ENCODE results near the gene CHD9. TPM values are rescaled to one million over a fixed set of nuclear protein-coding genes. Genes with fewer than 3 reads are reported as not detected.
A peak's percentile ranks its signal among the peaks of the same experiment; 100 is the strongest.

CHD9 gene
- total RNA-seq, 1 donor from 2014 or later: 20.7 TPM

DNA sequence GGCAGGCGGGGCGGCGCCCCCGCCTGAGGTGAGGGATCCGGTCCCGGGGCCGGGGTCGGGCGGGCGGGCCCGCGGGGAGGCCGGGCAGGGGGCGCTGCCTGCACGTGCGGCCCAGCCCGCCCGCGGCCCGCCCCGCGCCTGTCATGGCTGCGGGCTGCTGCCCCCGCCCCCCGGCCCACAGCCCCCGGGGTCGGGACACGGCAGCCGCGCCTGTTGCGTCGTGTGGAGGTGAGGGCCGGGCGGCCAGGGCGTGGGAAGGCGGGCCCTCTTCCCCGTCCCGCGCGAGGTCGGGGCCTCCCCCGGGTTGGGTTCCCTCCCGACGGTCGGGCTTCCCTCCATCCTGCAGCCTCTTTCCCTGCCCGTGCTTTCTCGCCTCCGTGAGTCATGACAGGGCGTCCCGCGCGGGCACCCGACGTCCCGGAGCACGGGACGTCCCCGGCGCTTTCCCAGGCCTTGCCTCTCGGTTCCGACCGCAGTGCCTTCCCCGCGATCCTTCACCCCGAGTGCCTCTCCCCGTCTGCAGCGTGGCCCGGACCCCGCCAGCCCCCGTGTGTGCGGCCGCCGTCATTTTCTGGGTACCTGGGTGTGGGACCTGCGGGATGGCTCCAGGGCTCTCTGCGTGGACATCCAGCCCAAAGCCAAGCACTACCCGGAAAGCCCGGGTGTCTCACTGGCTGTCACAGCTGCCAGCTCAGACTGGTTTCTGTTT lies 76.7 kb downstream of the CHD9 start:
- peak; percentile 86 for DNase-seq
- Mint-ChIP-seq H3K36me3 (ENCODE audit: low read depth) (peaks cover 2% of the 10 kb centered on the region), H3K4me3 (peak overlapping the region; percentile 88), H3K9me3 (no peaks in the 10 kb centered on the region), H3K27ac (peak overlapping the region; percentile 88), H3K27me3 (no peaks in the 10 kb centered on the region), H3K4me1 (peaks cover 8% of the 10 kb centered on the region)
- intact Hi-C loops (cut with micrococcal nuclease): loop anchor here (1.0 to 2.0 kb wide), 4 partner anchors 69 to 379 kb away; partner anchors contain the start of genes AKTIP and RBL2

DNA sequence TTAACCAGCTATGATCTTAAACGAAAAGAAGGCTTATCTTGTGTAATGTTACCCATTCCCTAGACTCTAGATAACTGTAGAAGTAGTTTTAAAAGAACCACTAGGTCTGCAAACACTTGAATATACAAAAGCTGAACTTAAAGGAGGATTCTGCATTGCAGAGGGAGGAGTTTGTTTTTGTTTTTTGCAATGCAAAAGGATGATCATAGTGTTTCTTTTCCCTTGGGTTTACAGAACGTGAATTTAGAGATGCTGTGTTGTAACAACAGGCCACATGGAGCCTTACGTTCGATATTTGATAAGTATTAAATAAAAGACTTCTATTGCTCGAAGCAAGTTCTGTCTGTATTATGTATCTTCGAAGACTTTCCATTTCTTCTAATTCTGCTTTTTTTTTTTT lies 77.6 kb downstream of the CHD9 start:
- peaks cover 6% of the 10 kb centered on the region for H3K4me1 Mint-ChIP-seq
- peak overlapping the region; percentile 36 for H3K4me3 Mint-ChIP-seq
- intact Hi-C loops (cut with micrococcal nuclease): no loop called here
- peaks cover 2% of the 10 kb centered on the region for H3K36me3 Mint-ChIP-seq (ENCODE audit: low read depth)
- H3K27me3 Mint-ChIP-seq: no peaks in the 10 kb centered on the region
- no peak for DNase-seq
- H3K27ac Mint-ChIP-seq: no peak overlapping the region
- no peaks in the 10 kb centered on the region for H3K9me3 Mint-ChIP-seq

DNA sequence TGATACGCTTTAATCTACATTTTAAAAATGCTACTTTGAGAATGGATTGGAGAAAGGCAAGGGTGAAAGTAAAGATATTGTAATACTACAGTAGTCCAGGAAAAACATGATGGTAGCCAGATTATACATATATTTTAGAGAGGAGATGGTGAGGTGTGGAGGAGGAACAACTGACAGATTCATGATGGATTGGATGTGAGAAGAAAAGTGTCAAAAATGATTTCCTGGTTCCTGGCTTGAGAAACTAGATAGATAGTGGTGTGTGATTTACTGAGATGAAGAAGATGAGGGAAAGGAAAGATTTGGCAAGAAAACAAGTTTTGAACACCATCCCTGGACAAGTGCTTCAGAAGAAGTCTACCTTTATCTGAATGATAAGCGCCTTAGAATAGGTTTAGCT lies 80.5 kb downstream of the CHD9 start:
- Mint-ChIP-seq H3K36me3 (ENCODE audit: low read depth) (peaks cover 2% of the 10 kb centered on the region), H3K27ac (no peak overlapping the region), H3K27me3 (no peaks in the 10 kb centered on the region), H3K4me3 (no peak overlapping the region), H3K9me3 (no peaks in the 10 kb centered on the region), H3K4me1 (peaks cover 2% of the 10 kb centered on the region)
- no peak for DNase-seq
- intact Hi-C loops (cut with micrococcal nuclease): no loop called here

DNA sequence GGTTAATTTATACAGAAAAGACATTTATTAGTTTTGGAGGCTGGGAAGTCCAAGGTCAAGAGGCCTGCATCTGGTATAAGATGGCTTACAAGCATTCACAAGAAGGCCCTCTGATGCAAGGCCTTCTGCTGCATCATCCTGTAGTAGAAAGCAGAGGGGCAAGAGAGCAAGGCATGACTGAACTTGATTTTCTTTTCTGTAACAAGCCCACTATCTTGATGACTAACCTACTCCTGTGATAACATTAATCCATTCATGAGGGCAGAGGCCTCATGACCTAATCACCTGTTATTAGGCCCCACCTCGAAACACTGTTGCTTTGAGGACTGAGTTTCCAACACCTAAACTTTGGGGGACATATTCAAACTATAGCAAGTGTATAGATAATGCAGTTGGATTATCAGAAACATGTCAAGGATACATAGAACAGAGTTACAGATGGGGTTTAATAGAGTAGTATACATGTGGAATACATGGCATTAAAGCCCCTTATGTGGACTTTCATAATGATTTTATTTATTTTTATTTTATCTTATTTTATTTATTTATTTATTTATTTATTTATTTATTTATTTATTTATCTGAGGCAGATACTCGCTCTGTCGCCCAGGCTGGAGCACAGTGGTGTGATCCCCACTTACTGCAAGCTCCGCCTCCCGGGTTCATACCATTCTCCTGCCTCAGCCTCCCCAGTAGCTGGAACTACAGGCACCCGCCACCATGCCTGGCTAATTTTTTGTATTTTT lies 88.2 kb downstream of the CHD9 start:
- no peak overlapping the region for H3K27ac Mint-ChIP-seq
- DNase-seq: no peak
- no peaks in the 10 kb centered on the region for H3K27me3 Mint-ChIP-seq
- H3K4me3 Mint-ChIP-seq: no peak overlapping the region
- intact Hi-C loops (cut with micrococcal nuclease): no loop called here
- H3K9me3 Mint-ChIP-seq: no peaks in the 10 kb centered on the region
- no peaks in the 10 kb centered on the region for H3K36me3 Mint-ChIP-seq (ENCODE audit: low read depth)
- no peaks in the 10 kb centered on the region for H3K4me1 Mint-ChIP-seq

DNA sequence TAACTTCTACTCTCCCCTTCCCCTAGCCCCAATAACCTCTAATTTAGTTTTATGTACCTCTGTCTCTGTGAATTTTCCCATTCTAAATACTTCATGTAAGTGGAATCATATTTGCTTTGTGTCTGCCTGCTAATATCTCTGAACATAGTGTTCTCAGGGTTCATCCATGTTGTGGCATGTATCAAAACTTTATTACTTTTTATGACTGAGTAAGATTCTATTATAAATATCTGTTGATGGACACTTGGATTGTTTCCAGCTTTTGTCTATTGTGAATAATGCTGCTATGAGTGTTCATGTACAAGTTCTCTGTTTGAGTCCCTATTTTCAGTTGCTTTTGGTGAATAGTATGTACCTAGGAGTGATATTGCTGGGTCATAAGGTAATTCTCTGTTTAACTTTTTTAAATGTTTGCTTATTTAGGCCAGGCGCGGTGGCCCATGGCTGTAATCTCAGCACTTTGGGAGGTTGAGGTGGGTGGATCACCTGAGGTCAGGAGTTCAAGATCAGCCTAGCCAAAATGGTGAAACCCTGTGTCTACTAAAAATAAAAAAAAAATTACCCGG lies 92.8 kb downstream of the CHD9 start:
- H3K4me1 Mint-ChIP-seq: no peaks in the 10 kb centered on the region
- H3K9me3 Mint-ChIP-seq: no peaks in the 10 kb centered on the region
- intact Hi-C loops (cut with micrococcal nuclease): no loop called here
- no peaks in the 10 kb centered on the region for H3K27me3 Mint-ChIP-seq
- H3K27ac Mint-ChIP-seq: no peak overlapping the region
- DNase-seq: no peak
- peaks cover 4% of the 10 kb centered on the region for H3K36me3 Mint-ChIP-seq (ENCODE audit: low read depth)
- no peak overlapping the region for H3K4me3 Mint-ChIP-seq

DNA sequence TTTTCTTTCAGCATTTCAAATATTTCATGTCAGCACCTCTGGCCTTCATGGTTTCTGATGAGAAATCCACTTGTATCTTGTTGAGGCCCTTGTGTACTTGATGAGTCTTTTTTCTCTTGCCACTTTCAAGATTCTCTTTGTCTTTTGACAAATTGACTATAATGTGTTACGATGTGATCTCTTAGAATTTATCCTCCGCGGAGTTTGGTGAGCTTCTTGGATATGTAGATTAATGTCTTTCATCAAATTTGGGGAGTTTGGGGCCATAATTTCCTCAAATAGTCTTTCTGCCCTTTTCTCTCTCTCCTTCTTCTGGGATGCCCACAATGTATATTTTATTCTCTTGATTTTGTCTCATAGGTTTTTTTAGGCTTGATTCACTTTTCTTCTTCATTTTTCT lies 96.0 kb downstream of the CHD9 start:
- no peak overlapping the region for H3K27ac Mint-ChIP-seq
- peaks cover 5% of the 10 kb centered on the region for H3K36me3 Mint-ChIP-seq (ENCODE audit: low read depth)
- no peak overlapping the region for H3K4me3 Mint-ChIP-seq
- H3K9me3 Mint-ChIP-seq: no peaks in the 10 kb centered on the region
- DNase-seq: no peak
- H3K4me1 Mint-ChIP-seq: no peaks in the 10 kb centered on the region
- no peaks in the 10 kb centered on the region for H3K27me3 Mint-ChIP-seq
- intact Hi-C loops (cut with micrococcal nuclease): no loop called here

DNA sequence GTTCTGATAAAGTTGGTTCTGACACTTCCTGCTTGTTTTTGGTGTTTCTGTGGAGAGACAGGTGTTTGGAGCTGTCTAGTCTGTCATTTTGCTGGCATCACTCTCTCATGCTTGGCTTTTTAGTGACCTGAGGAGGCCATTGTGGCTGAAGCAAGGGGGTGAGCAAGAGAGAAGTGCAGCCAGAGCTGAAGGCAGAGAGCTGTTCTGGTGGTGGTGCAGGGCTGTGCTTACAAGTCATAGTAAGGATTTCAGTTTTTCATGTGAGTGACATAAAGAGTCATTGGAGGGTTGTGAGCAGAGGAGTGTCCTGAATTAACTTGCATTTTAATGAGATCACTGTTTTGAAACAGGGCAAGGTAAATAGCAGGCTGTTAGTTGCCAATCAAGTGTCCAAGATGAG lies 97.5 kb downstream of the CHD9 start:
- H3K36me3 Mint-ChIP-seq (ENCODE audit: low read depth): peaks cover 18% of the 10 kb centered on the region

GRCh38 chr16:53153130-53153529 lies 98.3 kb downstream of the CHD9 start:
- no peak for DNase-seq
- H3K4me3 Mint-ChIP-seq: no peak overlapping the region
- intact Hi-C loops (cut with micrococcal nuclease): no loop called here
- no peaks in the 10 kb centered on the region for H3K27me3 Mint-ChIP-seq
- H3K4me1 Mint-ChIP-seq: no peaks in the 10 kb centered on the region
- peaks cover 19% of the 10 kb centered on the region for H3K36me3 Mint-ChIP-seq (ENCODE audit: low read depth)
- no peak overlapping the region for H3K27ac Mint-ChIP-seq
- H3K9me3 Mint-ChIP-seq: no peaks in the 10 kb centered on the region

More for the DNA sequence above, 97.5 kb downstream of the CHD9 start:
- no peaks in the 10 kb centered on the region for H3K27me3 Mint-ChIP-seq
- no peak overlapping the region for H3K27ac Mint-ChIP-seq
- H3K4me1 Mint-ChIP-seq: no peaks in the 10 kb centered on the region
- H3K4me3 Mint-ChIP-seq: no peak overlapping the region
- DNase-seq: no peak
- no peaks in the 10 kb centered on the region for H3K9me3 Mint-ChIP-seq
- intact Hi-C loops (cut with micrococcal nuclease): no loop called here

GRCh38 chr16:53154513-53154912 lies 99.7 kb downstream of the CHD9 start:
- Mint-ChIP-seq H3K9me3 (no peaks in the 10 kb centered on the region), H3K27me3 (no peaks in the 10 kb centered on the region), H3K27ac (no peak overlapping the region), H3K4me1 (no peaks in the 10 kb centered on the region), H3K4me3 (no peak overlapping the region), H3K36me3 (ENCODE audit: low read depth) (peaks cover 15% of the 10 kb centered on the region)
- intact Hi-C loops (cut with micrococcal nuclease): no loop called here
- DNase-seq: no peak

DNA sequence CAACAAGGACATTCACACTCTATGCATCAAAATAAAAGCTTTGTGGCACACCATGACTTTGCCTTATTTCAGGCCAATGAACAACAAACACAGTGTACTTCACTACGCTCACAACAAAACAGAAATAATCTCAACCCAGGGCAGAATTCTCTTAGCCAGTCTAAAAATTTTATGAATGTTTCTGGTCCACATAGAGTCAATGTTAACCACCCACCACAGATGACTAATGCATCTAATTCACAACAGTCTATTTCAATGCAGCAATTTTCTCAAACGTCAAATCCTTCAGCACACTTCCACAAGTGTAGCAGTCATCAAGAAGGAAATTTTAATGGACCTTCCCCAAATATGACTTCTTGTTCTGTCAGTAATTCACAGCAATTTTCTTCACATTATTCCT lies 101.7 kb downstream of the CHD9 start:
- no peaks in the 10 kb centered on the region for H3K27me3 Mint-ChIP-seq
- H3K9me3 Mint-ChIP-seq: no peaks in the 10 kb centered on the region
- no peak overlapping the region for H3K4me3 Mint-ChIP-seq
- intact Hi-C loops (cut with micrococcal nuclease): no loop called here
- peaks cover 15% of the 10 kb centered on the region for H3K36me3 Mint-ChIP-seq (ENCODE audit: low read depth)
- DNase-seq: no peak
- no peak overlapping the region for H3K27ac Mint-ChIP-seq
- H3K4me1 Mint-ChIP-seq: no peaks in the 10 kb centered on the region

- Mint-ChIP-seq H3K27me3 (no peaks in the 10 kb centered on the region), H3K27ac (no peak overlapping the region), H3K4me1 (no peaks in the 10 kb centered on the region), H3K4me3 (no peak overlapping the region), H3K9me3 (no peaks in the 10 kb centered on the region), H3K36me3 (ENCODE audit: low read depth) (peaks cover 15% of the 10 kb centered on the region)
- DNase-seq: peak; percentile 72
- intact Hi-C loops (cut with micrococcal nuclease): loop anchor here (1.0 kb wide), 1 partner anchor 105 kb away; no protein-coding TSS in a partner anchor
Measured at GRCh38 chr16:53159781-53160436, 105.1 kb downstream of the CHD9 start.

DNA sequence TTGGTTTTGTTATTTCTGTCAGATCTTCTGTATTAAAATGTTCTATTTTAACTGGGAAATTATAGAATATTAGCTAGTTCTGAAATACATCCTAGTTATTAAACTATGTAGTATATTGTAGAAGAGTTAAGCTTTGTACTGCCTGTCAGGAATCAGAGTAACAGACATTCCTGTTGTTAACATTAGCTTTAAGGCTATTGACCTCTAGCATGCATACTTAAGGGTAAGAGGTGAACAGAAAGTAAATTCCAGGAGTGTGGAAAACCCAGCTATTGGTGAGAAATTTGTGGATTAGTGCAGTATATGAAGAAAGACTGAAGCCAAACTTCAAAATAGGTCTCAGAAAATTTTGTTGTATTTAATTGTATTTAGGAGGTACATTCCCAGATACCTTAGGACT lies 111.3 kb downstream of the CHD9 start:
- no peak overlapping the region for H3K27ac Mint-ChIP-seq
- no peaks in the 10 kb centered on the region for H3K9me3 Mint-ChIP-seq
- no peaks in the 10 kb centered on the region for H3K27me3 Mint-ChIP-seq
- no peaks in the 10 kb centered on the region for H3K4me1 Mint-ChIP-seq
- H3K4me3 Mint-ChIP-seq: no peak overlapping the region
- DNase-seq: no peak
- intact Hi-C loops (cut with micrococcal nuclease): no loop called here
- no peaks in the 10 kb centered on the region for H3K36me3 Mint-ChIP-seq (ENCODE audit: low read depth)

DNA sequence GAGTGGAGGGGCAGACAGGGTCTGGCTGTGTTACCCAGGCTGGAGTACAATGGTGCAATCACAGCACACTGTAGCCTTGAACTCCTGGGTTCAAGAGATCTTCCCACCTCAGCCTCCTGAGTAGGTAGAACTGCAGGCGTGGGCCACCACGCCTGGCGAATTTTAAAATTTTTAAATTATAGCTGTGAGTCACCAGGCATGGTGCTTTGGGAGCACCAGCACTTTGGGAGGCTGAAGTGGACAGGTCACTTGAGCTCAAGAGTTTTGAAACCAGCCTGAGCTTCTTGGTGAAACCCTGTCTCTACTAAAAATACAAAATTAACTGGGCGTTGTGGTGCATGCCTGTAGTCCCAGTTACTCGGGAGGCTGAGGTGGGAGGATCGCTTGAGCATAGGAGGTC lies 114.0 kb downstream of the CHD9 start:
- H3K27me3 Mint-ChIP-seq: no peaks in the 10 kb centered on the region
- H3K36me3 Mint-ChIP-seq (ENCODE audit: low read depth): no peaks in the 10 kb centered on the region
- no peaks in the 10 kb centered on the region for H3K4me1 Mint-ChIP-seq
- no peak overlapping the region for H3K27ac Mint-ChIP-seq
- DNase-seq: no peak
- H3K4me3 Mint-ChIP-seq: no peak overlapping the region
- intact Hi-C loops (cut with micrococcal nuclease): no loop called here
- no peaks in the 10 kb centered on the region for H3K9me3 Mint-ChIP-seq

DNA sequence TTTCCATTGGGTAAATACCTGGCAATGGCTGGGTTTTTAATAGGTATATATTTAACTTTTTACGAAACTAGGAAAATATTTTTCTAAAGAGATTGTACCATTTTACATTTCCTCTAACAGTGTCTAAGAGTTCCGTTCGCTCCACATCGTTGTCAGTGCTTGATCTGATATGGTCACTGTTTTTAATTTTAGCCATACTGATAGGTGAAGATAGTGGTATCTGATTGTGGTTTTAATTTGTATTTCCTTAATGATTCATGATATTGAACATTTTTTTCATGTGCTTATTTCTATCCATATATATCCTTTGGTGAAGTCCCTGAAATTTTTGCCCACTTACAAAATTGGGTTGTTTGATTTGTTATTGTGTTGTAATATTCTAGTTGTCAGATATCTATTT lies 117.7 kb downstream of the CHD9 start:
- no peaks in the 10 kb centered on the region for H3K4me1 Mint-ChIP-seq
- H3K9me3 Mint-ChIP-seq: no peaks in the 10 kb centered on the region
- intact Hi-C loops (cut with micrococcal nuclease): no loop called here
- H3K4me3 Mint-ChIP-seq: no peak overlapping the region
- H3K27ac Mint-ChIP-seq: no peak overlapping the region
- H3K36me3 Mint-ChIP-seq (ENCODE audit: low read depth): no peaks in the 10 kb centered on the region
- no peak for DNase-seq
- H3K27me3 Mint-ChIP-seq: no peaks in the 10 kb centered on the region
